ENCODE results near the gene MRPL28.

DNA sequence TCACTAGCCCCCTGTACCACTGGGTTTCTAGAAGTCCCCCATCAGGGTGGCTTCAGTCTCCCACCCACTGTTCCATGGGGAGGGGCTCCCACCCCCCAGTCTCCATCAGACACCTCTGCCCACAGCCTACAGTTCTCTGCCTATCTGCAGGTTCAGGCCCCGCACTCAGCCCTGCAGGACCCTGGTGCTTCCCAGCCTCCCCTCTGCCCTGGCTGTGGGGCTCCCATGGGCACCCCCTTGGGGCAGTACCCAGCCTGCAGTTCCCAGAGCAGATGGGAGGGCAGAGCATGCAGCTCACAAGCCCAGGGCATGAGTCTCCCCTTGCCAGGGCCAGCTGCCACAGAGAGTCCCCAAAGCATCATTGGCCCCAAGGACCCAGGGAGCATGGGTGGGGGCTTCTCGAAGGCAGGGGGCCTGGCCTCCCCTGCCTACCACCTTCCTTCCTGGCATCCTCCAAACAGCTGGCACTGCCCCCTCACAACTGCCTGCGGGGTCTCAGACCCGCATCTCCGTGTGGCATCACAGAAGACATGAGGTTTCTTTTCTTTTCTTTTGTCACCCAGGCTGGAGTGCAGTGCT lies 2.8 kb upstream of the MRPL28 start:
- TF ChIP-seq CTCF (IDR thresholded peaks at IDR 0.05) (no peak), POLR2A (IDR thresholded peaks at IDR 0.05) (no peak)

Data from Peyer's patch (tissue), 4 donors.